Mucosa of stomach (tissue), 1 donor: ENCODE results near the gene MYO15B.

Experiments used
- H3K27me3 ChIP-seq: one replicate; pipeline ENCODE4 v1.7.0; 2013; ENCODE audit warnings: mild to moderate bottlenecking, low read length; ENCODE audit not compliant: control insufficient read depth, insufficient read depth
- H3K36me3 ChIP-seq: one replicate; pipeline ENCODE4 v1.7.0; 2013; ENCODE audit warnings: low read length; ENCODE audit not compliant: control insufficient read depth, insufficient read depth
- H3K4me1 ChIP-seq: one replicate; pipeline ENCODE4 v1.7.0; 2013; ENCODE audit warnings: mild to moderate bottlenecking, low read length; ENCODE audit not compliant: control insufficient read depth, insufficient read depth
- H3K4me3 ChIP-seq: one replicate; pipeline ENCODE4 v1.7.0; 2013; ENCODE audit warnings: low read length
- H3K9ac ChIP-seq: one replicate; pipeline ENCODE4 v1.7.0; 2013; ENCODE audit warnings: mild to moderate bottlenecking, low read length, moderate library complexity
- H3K9me3 ChIP-seq: one replicate; pipeline ENCODE4 v1.7.0; 2013; ENCODE audit warnings: mild to moderate bottlenecking, low read length, moderate library complexity; ENCODE audit not compliant: control insufficient read depth
- donor health status: Pancreatic carcinoma.

Gene MYO15B

DNA sequence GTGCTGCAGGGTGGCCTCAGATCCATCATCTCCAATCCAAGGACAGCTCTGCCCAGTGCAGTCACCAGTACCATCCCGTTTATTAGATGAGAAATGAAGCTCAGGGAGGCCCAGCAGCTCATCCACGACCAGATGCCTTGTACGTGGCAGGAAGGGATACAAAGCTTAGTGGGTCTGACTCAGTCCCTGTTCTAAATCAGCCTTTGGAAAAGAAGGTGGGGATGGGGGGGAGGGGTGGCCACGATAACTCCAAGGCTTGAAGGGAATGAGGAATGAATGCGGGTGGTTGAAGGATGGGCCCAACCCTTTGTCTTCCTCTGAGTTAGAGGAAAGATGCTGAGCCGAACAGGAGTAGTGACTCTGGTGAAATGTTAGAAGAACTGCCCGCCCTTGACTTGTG, 36.3 kb upstream of the MYO15B start:
- Histone ChIP-seq H3K4me3 (no peak overlapping the region), H3K9me3 (no peaks in the 10 kb centered on the region), H3K9ac (peak overlapping the region; percentile 43), H3K4me1 (peaks cover 67% of the 10 kb centered on the region), H3K36me3 (peaks cover 7% of the 10 kb centered on the region), H3K27me3 (no peaks in the 10 kb centered on the region)

- H3K4me1 ChIP-seq: peaks cover 70% of the 10 kb centered on the region
- H3K4me3 ChIP-seq: no peak overlapping the region
- no peaks in the 10 kb centered on the region for H3K9me3 ChIP-seq
- peaks cover under 1% of the 10 kb centered on the region for H3K36me3 ChIP-seq
- no peak overlapping the region for H3K9ac ChIP-seq
- no peaks in the 10 kb centered on the region for H3K27me3 ChIP-seq
Observed at GRCh38 chr17:75552425-75553294, 34.9 kb upstream of the MYO15B start.

DNA sequence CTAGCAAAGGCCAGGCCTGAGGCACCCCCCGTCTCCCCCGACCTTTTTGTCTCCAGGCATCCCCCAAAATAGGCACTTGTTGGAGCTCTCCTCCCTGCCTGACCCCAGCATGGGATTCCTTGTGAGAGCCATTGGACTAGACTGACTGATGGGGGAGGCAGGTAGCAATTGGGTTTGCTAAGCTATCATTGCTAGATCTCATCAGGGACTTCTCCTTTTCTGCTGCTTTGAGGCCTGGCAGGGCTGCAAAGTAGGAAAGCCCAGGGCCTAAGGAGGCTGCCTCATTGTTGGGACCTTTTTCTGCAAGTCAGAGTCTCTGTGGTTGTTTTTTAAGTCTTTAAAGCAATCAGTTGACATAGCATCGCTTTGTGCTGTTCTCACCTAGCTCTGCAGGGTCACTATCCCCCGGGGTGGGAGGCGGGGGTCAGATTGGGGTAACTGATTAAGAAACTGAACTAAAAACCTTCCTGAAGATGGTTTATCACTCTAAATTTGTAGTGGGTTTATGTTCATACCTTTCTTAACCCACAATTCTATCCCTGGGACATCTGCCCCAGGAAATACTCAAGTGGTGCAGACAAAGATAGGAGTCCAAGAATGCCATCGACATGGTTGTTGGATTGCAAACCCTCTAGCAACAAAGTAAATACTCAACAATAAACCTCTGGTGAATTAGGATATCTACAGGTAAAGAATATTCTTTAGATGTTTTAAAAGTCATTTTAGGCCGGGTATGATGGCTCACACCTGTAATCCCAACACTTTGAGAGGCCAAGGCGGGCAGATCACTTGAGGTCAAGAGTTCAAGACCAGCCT, 34.1 kb upstream of the MYO15B start:
- H3K36me3 ChIP-seq: peaks cover 9% of the 10 kb centered on the region
- H3K9ac ChIP-seq: no peak overlapping the region
- no peak overlapping the region for H3K4me3 ChIP-seq
- peaks cover 72% of the 10 kb centered on the region for H3K4me1 ChIP-seq
- no peaks in the 10 kb centered on the region for H3K9me3 ChIP-seq
- H3K27me3 ChIP-seq: no peaks in the 10 kb centered on the region

DNA sequence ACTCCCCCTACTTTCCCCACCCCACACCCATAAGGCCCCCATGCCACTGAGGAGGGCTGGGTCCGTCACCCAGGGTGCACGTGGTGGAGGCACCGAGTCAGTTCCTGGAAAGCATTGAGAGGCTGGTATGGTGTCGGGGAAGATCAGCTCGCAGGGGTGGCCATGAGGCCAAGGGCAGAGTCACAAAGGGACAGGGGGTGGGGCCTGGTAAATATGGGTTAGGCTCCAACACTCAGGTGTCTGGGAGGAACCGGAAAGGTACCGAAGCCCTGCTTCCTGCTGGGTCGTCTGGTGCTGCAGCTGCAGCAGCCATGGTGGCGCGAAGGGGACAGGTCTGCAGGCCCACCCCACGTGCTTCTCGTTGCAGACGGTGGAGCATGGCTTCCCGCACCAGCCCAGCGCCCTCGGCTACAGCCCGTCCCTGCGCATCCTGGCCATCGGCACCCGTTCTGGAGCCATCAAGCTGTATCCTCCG, 31.9 kb upstream of the MYO15B start:
- Histone ChIP-seq H3K9me3 (no peaks in the 10 kb centered on the region), H3K27me3 (no peaks in the 10 kb centered on the region), H3K36me3 (peaks cover 21% of the 10 kb centered on the region), H3K4me1 (peaks cover 63% of the 10 kb centered on the region), H3K9ac (peak overlapping the region; percentile 45), H3K4me3 (no peak overlapping the region)

DNA sequence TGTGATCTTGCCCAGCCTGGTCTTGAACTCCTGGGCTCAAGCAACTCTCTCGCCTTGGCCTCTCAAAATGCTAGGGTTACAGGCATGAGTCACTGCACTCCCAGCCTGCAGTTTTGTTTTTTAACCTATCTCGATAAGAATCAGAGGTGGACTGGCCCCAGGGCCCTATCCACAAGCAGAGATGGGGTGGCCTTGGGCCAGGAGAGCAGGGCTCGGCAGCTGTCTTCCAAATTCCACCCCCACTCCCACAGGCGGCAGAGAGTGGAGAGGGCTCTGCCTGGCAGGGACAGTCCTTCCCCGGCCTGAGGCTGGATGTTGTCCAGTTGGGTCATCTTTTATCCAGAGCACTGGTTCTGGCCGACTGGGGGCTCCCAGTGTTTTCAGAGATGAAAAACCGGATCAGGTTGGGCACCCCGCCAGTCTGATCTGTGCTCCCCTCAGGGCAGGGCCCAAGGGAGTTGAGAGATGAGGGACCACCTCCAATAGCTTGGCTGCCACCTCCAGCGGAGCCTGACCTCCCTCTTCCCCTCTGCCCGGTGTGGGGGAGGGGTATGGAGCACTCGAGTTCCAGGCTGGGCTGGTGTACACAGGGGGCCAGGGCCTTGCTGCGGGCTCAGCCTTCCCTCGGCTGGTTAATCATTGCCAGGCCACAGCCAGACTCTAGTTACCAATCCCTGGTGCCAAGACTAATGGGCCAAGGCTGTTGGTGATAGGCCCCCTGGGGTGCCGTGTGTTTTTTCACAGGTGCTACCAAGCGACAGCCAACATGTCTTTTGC, 30.3 kb upstream of the MYO15B start:
- H3K9ac ChIP-seq: peak overlapping the region; percentile 59
- H3K9me3 ChIP-seq: no peaks in the 10 kb centered on the region
- H3K27me3 ChIP-seq: no peaks in the 10 kb centered on the region
- H3K4me1 ChIP-seq: peaks cover 52% of the 10 kb centered on the region
- H3K36me3 ChIP-seq: peaks cover 21% of the 10 kb centered on the region
- peak overlapping the region; percentile 17 for H3K4me3 ChIP-seq

GRCh38 chr17:75557852-75558665, 29.5 kb upstream of the MYO15B start:
- Histone ChIP-seq H3K4me1 (peaks cover 47% of the 10 kb centered on the region), H3K4me3 (peak overlapping the region; percentile 17), H3K27me3 (no peaks in the 10 kb centered on the region), H3K36me3 (peaks cover 21% of the 10 kb centered on the region), H3K9me3 (no peaks in the 10 kb centered on the region), H3K9ac (peak overlapping the region; percentile 34)

DNA sequence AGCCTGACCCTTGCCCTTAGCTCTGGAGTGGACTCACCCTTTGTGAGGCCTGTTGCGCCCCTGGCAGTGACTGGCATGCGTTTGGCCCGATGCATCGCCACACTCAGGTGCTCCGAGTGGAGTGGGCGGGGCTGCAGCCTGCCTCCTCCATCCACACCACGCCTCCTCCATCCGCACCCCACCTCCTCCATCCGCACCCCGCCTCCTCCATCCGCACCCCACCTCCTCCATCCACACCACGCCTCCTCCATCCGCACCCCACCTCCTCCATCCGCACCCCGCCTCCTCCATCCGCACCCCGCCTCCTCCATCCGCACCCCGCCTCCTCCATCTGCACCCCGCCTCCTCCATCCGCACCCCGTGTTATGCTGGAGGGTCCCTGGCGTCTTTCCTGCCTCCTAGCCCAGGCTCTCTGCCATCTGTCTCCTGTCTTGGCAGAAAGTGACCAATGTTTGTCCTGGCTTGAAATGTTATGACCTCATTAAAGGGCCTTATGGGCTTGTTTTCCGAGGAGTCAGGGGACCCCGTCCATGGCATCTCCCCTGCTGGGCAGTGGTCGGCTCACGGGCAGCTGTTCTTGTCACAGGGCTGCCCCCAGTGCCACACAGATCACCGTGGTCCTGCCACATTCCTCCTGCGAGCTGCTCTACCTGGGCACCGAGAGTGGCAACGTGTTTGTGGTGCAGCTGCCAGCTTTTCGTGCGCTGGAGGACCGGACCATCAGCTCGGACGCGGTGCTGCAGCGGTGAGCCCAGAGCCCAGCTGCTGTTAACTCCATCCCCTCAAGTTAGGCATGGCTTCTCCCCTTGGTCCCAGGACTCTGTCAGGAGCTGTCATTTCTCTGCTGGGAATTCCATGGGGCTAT, 28.7 kb upstream of the MYO15B start:
- Histone ChIP-seq H3K4me1 (peaks cover 47% of the 10 kb centered on the region), H3K27me3 (no peaks in the 10 kb centered on the region), H3K9ac (no peak overlapping the region), H3K9me3 (no peaks in the 10 kb centered on the region), H3K36me3 (peaks cover 25% of the 10 kb centered on the region), H3K4me3 (no peak overlapping the region)

GRCh38 chr17:75559958-75560533, 27.6 kb upstream of the MYO15B start:
- H3K27me3 ChIP-seq: no peaks in the 10 kb centered on the region
- no peak overlapping the region for H3K9ac ChIP-seq
- H3K36me3 ChIP-seq: peaks cover 30% of the 10 kb centered on the region

GRCh38 chr17:75561927-75562603, 25.5 kb upstream of the MYO15B start:
- peaks cover 36% of the 10 kb centered on the region for H3K36me3 ChIP-seq

More at GRCh38 chr17:75559958-75560533, 27.6 kb upstream of the MYO15B start:
- H3K9me3 ChIP-seq: no peaks in the 10 kb centered on the region
- H3K4me1 ChIP-seq: peaks cover 46% of the 10 kb centered on the region
- H3K4me3 ChIP-seq: no peak overlapping the region

More at GRCh38 chr17:75561927-75562603, 25.5 kb upstream of the MYO15B start:
- H3K4me3 ChIP-seq: no peak overlapping the region
- H3K9me3 ChIP-seq: no peaks in the 10 kb centered on the region
- no peak overlapping the region for H3K9ac ChIP-seq
- no peaks in the 10 kb centered on the region for H3K27me3 ChIP-seq
- peaks cover 26% of the 10 kb centered on the region for H3K4me1 ChIP-seq
